Stimulated activated CD4-positive, alpha-beta T cell treated with anti-CD3 and anti-CD28 coated beads, TNF-alpha, amount 100 ng/mL, for 24 hours (primary cell): ENCODE results near the gene LGALS4.
"Not testable (repeated sequence)": the region's sequence is repeated elsewhere in the genome, so short reads cannot be mapped to it uniquely, and the experiment has no call there.

Experiments used
- DNase-seq, 3 experiments: peaks; one replicate each; pipeline ENCODE4 v3.0.0-alpha.2; 2020; ENCODE audit warnings: low read depth in 3 of 3

The LGALS4 gene

DNA sequence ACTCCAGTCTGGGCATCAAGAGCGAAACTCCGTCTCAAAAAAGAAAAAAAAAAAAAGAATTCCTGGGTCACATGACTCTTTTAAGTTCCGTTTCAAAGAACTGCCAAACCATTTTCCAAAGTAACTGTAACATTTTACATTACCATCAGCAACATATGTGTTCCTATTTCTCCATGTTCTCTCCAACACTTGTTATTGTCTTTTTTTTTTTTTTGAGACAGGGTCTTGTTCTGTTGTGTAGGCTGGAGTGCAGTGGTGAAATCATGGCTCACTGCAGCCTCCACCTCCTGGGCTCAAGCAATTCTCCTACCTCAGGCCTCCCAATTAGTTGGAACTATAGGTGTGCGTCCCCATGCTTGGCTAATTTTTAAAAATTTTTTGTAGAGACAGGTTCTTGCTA is 17.2 kb downstream of the LGALS4 start:
- DNase-seq, result no peak

- no peak for DNase-seq
These were observed 19.1 kb downstream of the LGALS4 start for GRCh38 chr19:38793671-38794070.

DNA sequence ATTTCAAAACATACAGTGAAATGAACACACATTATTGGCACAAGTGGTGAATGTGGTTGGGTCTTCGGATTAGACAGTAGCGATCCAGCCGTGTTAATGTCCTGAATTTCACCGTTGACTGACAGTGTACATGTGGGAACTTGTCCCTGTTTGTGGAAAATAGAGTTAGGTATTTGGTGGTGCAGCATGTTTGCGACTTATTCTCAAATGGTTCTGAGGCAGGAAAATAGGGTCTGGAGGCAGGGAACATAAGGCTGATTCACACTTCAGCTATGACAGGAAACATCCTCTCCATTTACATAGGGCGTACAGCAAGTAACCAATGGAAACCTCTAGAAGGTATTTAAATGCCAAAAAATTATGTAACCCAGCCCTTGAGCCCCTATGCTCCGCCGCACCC is 19.6 kb downstream of the LGALS4 start:
- no peak for DNase-seq

DNA sequence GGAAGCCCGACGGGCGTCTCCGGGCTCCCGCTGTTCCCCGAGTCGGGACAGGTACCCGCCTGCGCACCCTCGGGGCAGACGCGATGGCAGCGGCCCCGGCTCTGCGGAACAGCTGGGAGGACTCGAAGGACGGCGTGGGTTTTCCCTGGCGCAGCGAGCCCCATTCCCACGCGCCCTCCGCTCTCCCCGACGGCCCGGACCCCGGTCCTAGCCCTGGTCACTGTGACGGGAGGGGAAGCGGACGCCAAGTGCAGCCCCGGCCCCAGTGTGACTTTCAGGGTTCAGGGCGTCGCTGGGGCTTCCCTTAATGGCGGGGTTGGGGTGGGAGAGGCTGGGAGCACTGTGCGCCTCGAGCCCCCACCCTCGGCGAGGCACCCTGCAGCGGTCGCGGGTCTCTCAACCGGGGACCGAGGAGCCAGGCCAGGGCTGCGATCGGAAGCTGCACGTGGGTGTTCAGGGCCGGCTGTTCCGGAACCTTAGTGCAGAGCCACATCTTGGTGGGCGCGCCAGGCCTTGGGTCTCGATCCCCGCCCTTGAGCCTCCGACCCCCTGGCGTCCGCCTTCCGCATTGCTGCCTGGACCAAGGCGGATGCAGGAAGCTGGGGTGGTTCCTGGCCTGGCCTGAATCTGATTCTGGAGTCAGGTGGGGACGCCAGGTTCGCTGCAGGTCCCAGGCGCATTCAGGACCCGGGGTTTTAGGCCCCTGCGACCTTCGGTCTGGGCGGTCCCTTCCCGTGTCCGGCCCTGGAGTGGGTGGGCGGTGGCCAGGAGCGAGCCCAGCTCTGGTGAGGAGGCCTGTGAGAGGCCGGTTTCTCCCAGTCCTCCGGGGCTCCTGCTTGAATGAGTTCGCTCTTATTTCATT is 20.3 kb downstream of the LGALS4 start:
- DNase-seq, result peak in 1 of 3 experiments; percentile 30

GRCh38 chr19:38791451-38792064 is 21.2 kb downstream of the LGALS4 start:
- DNase-seq, result not testable (repeated sequence)

DNA sequence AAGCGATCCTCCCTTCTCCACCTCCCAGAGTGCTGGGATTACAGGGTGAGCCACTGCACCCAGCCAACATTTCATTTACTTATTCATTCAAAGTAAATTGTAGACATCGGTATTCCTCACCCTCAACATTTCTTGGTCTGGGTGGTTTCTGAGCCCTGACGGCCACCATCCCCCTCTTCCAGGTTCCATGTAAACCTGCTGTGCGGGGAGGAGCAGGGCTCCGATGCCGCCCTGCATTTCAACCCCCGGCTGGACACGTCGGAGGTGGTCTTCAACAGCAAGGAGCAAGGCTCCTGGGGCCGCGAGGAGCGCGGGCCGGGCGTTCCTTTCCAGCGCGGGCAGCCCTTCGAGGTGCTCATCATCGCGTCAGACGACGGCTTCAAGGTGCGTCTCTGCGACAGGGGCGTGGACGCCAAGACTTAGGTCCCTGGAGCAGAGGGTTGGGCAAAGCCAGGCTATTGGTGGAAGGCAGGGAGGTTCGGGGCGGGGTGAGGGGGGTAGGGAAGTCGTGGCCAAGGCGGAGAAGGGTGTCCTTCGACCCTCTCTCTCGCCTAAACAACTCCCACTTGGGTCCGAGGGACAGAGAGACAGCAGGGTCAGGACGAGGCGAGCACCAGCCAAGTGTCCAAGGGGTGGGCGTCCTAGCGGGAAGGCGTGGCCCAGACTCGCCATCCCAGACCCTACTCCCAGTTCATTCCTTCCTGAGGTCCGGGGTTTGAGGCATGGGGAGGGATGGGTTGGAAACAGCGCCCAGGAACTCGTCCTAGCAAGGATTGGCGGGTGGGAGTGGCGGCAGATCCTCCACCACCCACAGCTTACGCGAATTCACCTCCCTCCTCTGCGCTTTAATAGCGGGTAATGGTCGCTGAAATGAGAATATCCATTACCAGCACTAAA is 22.0 kb downstream of the LGALS4 start:
- not testable (repeated sequence) for DNase-seq

DNA sequence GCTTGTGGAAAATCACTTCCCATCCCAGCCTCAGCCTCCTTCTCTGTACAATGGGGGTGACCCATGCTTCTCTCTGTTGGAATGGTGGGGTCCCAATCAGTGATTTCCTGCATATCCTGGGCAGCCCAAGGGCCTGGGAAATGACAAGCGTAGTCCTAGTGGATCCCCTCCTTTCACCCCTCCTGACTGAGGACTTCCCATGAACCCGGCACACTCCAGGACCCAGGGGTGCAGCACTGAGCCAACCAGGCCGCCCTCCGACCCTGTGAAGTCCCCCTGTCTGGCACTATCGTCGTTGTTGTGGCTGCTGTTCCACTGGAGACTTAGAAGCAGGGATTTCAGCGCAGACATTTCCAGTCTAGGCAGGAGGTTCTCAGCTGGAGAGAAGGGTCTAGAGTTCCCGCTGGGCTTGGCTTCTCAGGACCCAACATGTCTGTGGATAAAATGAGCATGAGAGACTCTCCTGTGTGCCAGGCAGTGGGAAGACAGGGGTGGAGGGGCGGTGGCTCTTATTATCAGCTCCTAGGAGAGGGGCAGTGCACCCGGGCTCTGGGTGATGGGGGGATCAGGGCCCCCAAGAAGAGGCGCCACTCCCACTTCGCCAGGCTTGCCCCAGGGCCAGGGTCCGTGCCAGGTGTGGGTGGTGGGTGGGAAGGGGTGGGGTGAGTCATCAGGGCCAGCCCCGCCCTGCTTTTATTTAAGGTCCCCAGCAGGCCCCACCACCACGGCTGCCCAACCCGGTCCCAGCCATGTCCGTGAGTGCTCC is 24.1 kb downstream of the LGALS4 start, which contains the start of gene LGALS7B:
Gene LGALS7B (plus strand): TSS at position 723 of the 766 bp plus-strand sequence. CDS start 27 bp downstream, at position 750.
- no peak for DNase-seq

DNA sequence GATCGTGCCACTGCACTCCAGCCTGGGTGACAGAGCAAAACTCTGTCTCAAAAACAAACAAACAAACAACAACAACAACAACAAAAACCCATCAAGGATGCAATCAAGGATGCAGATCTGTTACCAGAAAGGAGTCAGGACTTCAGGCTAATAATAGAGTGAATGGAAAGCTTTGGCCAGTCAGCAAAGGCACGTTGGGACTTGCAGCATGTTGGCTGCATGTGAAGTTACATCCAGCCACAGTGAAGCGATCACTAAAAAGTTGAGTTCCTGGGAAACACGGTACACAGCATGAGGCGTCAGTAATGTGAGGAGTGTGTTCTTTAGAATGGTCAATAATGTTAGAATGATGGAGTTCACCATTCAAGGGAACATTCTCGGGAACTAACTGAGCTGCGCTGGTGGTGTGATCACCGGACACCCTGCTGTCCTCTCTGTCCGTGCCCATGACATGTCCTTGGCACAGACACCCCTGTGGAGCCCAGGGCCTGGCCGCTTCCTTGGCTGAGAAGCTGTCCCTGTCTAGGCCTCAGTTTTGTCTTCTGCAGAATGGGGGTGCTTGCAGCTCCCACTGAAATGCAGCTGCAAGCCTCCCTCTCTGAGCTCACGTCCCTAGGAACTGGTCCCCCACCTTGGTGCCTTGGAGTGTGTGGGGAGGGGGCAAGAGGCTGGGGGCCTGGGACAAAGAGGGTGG is 26.0 kb downstream of the LGALS4 start:
- DNase-seq, result no peak

DNA sequence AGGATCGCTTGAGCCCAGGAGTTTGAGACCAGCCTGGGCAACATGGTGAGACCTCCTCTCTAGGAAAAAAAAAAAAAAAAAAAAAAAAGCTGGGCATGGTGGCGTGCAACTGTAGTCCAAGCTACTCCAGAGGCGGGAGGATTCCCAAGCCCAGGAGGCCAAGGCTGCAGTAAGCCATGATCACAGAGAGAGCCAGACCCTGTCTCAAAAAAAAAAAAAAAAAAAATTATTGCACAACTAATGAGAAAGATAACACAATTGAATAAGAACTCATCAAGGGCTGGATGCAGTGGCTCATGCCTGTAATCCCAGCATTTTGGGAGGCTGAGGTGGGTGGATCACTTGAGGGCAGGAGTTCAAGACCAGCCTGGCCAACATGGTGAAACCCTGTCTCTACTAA is 26.7 kb downstream of the LGALS4 start:
- DNase-seq, result not testable (repeated sequence)

- no peak for DNase-seq
These were observed 27.5 kb downstream of the LGALS4 start for GRCh38 chr19:38785187-38785699.

GRCh38 chr19:38784224-38784623 is 28.5 kb downstream of the LGALS4 start:
- no peak for DNase-seq

DNA sequence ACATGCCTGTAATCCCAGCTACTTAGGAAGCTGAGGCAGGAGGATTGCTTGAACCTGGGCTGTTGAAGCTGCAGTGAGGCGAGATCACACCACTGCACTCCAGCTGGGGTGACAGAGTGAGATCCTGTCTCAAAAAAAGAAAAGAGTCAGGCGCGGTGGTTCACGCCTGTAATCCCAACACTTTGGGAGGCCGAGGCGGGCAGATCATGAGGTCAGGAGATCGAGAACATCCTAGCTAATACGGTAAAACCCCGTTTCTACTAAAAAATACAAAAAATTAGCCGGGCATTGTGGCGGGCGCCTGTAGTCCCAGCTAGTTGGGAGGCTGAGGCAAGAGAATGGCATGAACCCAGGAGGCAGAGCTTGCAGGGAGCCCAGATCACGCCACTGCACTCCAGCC is 30.5 kb downstream of the LGALS4 start:
- not testable (repeated sequence) for DNase-seq

DNA sequence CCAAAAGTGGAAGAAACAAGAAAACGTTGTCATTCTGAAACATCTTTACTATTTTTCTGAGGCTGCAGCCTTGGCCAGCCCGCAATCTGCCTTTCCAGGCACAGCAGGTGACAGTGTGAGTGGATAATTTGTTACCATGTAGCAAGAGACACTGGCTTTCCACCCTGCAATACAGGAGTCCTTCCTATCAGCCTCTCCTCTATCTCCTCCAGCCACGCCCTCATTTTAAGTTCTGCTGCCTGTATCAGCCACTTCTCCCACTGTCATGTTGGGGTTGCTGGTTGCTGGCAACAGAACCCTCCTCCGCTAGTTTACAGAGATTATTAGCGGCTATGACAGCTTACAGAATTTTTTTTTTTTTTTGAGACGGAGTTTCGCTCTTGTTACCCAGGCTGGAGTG is 31.7 kb downstream of the LGALS4 start:
- DNase-seq, result no peak

- no peak for DNase-seq
These were observed 32.3 kb downstream of the LGALS4 start for GRCh38 chr19:38780443-38780842.

DNA sequence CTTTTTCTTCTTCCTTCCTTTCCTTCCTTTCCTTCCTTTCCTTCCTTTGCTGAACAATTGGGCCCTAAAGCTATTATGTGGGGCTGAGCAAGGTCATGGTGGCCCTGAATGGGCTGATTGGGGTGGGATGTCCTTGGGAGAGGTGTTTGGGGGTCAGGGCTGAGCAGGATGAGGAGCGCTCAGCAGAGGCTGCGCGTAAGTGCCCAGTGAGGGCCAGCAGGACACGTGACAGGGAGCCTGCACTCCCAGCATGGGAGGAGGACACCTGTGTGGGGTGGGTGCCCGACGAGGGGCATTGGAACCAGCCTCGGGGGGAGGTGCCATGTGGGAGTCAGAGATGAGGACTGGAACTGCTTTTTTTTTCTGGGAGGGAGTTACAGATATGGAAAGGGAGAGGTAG is 34.0 kb downstream of the LGALS4 start:
- no peak for DNase-seq

- no peak for DNase-seq
These were observed 38.4 kb downstream of the LGALS4 start for GRCh38 chr19:38774181-38774950.

- DNase-seq, result no peak
These were observed 39.1 kb downstream of the LGALS4 start, which contains the start of gene LGALS7 for GRCh38 chr19:38773469-38774177. Gene LGALS7 (minus strand): TSS chr19:38773517. CDS start chr19:38773492, 25 bp downstream.

- not testable (repeated sequence) for DNase-seq
These were observed 41.2 kb downstream of the LGALS4 start for GRCh38 chr19:38771569-38771968.

- not testable (repeated sequence) for DNase-seq
These were observed 41.8 kb downstream of the LGALS4 start for GRCh38 chr19:38770949-38771275.
